Measurements from ENCODE around the gene CCND1.

Gene CCND1

GRCh38 chr11:69642549-69642912, 1.6 kb downstream of the CCND1 start:
- DNase-seq: no peak

GRCh38 chr11:69642913-69643632, 2.1 kb downstream of the CCND1 start:
- peak; percentile 60 for DNase-seq

- DNase-seq: no peak
These were observed 2.7 kb downstream of the CCND1 start for GRCh38 chr11:69643646-69644045.

DNA sequence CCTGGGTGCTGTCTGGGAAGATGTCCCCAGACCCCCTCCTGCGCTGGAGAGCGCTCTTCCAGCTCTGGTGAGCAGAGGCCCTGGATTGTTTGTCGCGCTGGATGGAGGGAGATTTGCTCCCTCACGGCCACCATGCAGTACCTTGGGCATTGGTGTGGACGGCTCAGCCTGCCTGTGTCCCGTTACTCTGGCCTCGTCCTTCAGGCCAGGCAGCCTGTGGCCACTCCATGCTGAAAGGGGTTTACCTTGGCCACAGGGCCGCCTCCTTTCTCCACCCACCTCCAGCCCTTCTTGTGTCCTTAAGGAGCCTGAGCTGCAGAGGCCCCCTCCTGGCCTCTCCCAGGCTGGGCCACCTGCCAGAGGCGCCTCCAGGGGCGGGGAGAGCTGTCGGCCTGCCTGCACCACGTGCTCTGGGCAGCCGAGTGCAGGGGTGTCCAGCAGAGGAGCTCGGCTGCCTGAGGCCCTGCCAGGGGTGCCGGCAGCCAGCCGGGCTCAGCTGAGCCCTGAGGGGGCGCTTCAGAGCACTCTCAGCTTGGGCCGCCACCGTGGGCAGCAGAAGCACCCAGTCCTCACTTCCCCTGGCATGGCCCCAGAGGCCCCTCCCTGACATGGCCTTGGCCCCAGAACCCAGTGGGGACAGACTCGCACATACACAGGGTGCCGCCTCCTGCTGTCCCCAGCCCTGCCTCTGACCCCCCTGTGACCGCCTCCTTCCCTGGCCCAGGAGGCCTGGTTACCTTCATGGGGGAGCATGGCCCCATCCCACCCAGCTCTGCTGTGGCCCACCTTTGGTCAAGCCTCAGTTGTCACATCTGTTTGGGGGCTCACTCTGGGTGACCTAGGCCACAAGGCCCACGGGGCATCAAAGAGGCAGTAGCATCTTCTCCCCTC, 3.4 kb downstream of the CCND1 start:
- no peak for DNase-seq

- DNase-seq: no peak
These were observed 4.2 kb downstream of the CCND1 start for GRCh38 chr11:69644962-69645675.

DNA sequence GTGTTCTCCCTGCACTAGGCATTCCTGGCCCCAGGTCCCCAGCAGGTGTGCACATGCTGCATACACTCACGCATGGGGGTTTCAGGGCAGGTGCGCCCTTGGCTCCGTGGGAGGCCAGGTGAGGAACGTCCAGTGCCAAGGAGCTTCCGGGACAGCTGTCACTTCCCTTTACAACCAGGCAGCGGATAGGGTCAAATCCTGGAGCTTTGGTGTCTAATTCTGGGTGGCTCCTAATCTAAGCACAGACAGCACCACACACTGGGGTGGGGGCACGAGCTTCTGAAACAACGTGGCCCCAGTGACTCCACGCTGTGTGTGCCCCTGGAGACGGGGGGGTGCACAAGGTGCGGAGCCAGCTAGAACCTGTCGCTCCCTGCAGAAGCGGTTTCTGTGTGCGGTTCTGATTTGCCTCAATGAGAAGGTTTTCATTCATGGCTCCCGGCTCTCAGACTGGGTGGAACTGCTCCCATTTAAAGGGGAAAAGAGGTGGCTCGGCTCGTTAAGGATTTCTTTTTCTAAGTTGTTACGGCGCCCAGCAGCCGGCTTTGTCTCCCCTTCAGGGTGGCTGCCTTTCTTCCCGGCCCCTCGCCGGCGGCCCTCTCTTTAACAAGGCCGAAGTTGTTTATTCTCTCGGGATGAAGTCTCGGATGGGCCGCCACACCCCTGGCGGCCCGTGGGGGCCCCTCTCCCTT, 5.0 kb downstream of the CCND1 start:
- no peak for DNase-seq

DNA sequence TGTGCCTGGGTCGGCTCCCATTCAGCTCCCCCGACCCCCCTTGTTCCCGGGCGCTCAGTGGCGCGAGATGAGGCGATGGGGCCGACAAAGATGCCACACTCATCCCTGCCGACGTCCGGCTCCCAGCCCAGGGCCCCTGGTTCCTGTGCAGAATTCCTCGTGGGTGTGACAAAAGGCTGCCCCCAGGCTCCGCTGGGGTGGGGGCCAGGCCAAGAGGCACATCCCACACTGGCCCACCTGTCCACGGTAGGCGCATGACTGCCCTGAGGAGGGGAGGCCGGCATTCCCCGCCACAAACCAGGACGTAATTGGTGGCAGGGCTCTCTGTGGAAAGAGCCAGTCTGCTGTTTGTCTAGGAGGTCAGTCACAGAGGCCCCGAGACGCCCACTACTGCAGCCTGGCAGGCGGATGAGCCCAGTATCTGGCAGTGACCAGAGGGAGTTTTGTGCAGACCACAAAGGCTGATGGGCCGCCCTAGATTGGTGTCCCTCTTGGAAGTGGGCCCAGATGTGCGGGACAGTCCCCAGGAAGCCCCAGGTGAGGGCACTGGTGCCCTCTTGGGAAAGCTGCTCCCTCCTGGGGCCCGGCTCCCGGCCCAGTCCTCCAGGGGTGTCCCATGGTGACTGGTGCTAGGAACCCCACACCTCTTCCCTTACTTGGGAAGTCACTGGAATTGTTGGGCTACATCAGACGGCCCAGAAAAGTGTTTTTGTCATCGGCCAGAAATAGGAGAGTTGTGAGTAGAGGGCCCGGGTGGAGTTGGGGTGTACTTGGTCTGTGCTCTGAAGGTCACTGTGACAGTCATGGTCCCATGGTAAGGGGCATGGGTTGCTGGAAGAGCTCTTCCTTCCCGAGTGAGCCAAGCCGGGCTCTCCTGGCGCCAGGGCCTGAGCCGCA, 5.8 kb downstream of the CCND1 start:
- DNase-seq: no peak

GRCh38 chr11:69647390-69647748, 6.4 kb downstream of the CCND1 start:
- no peak for DNase-seq

DNA sequence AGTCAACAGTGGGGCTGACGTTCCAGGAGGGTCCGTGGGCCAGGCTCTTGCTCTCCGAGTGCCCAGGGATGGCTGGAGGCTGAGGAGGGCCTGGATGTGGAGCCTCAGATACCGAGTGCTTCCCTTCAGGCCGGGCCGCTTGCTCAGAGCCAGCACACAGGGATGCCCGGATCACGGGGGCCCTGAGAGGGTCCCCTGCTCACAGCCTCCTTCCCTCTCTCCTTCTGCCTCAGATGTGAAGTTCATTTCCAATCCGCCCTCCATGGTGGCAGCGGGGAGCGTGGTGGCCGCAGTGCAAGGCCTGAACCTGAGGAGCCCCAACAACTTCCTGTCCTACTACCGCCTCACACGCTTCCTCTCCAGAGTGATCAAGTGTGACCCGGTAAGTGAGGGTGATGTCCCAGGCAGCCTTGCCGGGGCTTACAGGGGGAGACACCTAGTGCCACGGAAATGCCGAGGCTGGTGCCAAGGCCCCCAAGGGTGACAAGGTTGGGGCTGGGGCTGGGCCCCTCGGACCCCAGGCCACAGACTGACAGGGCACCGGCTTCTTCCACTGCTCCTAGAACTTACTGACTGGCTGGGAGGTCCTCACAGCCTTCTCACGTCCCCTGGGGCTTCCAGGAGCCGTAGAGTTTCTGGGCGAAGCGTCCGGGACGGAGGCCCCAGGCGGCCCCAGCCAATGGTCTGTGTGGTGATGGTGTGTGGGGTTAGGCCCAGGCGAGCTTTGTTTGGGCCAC, 7.0 kb downstream of the CCND1 start:
- DNase-seq: no peak

DNA sequence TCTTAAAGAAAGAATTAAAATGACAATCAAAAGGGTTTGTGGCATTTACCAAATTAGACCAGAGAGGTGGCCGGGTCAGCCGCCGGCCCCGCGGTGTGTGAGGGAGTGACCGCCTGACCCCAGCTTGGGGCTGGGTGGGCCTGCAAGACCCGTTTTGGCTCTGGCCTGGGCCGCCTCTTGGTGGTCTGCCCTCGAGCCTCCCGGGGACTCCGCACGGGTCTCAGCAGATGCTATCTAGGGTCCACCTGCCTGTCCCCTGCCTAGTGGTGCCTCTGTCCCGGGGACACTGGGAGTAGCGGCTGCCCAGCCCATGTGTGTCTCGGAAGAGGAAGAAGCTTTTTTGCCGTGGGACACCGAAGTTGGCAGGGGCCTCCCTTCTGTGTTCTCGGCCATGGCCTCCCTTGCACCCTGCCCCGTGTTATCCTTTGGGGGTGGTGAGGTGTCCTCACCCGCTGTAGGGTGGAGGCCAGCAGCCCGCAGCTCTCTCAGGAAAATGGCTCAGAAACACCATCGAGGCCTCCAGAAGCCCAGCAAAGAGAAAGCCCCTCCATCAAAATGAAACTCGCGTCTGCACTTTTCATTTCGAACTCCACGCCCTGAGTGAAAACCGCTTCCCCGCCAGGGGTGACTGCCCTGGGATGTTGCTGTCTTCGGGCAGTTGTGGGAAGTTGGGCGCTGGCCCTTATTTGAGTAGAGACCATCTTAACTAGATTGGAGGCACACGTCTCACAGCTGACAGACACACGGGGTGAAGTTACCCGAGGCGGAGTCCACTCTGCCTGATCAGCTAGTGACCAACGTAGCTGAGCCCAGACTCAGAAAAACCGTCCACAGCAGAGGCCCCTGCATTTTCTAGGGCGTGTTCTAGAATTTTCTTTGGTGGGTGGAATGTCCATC, 8.0 kb downstream of the CCND1 start:
- DNase-seq: no peak

GRCh38 chr11:69649576-69649900, 8.6 kb downstream of the CCND1 start:
- no peak for DNase-seq

GRCh38 chr11:69650081-69650831, 9.3 kb downstream of the CCND1 start:
- DNase-seq: no peak

GRCh38 chr11:69650832-69651344, 9.9 kb downstream of the CCND1 start:
- DNase-seq: no peak

- no peak for DNase-seq
These were observed 11.1 kb downstream of the CCND1 start for GRCh38 chr11:69651834-69652620.

DNA sequence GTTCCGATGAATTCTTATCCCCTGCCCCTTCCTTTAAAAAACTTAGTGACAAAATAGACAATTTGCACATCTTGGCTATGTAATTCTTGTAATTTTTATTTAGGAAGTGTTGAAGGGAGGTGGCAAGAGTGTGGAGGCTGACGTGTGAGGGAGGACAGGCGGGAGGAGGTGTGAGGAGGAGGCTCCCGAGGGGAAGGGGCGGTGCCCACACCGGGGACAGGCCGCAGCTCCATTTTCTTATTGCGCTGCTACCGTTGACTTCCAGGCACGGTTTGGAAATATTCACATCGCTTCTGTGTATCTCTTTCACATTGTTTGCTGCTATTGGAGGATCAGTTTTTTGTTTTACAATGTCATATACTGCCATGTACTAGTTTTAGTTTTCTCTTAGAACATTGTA, 12.0 kb downstream of the CCND1 start:
- no peak for DNase-seq

DNA sequence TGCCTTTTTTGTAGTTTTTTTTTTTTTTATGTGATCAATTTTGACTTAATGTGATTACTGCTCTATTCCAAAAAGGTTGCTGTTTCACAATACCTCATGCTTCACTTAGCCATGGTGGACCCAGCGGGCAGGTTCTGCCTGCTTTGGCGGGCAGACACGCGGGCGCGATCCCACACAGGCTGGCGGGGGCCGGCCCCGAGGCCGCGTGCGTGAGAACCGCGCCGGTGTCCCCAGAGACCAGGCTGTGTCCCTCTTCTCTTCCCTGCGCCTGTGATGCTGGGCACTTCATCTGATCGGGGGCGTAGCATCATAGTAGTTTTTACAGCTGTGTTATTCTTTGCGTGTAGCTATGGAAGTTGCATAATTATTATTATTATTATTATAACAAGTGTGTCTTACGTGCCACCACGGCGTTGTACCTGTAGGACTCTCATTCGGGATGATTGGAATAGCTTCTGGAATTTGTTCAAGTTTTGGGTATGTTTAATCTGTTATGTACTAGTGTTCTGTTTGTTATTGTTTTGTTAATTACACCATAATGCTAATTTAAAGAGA, 12.5 kb downstream of the CCND1 start:
- no peak for DNase-seq

- no peak for DNase-seq
These were observed 13.2 kb downstream of the CCND1 start for GRCh38 chr11:69654001-69654659.
